GM19468 (cell line): ENCODE measurements around the gene ZW10.
"Not testable (repeated sequence)": the region's sequence is repeated elsewhere in the genome, so short reads cannot be mapped to it uniquely, and the experiment has no call there.

ENCODE experiments used
- ATAC-seq: cut with Tn5 transposase; IDR thresholded peaks from one replicate; pipeline ENCODE4 v1.9.1; 2021; ENCODE audit warnings: mild to moderate bottlenecking, moderate library complexity, moderate number of reproducible peaks; ENCODE audit not compliant: unreplicated experiment; ENCODE audit errors: extremely low read depth

The ZW10 gene

GRCh38 chr11:113764527-113765219 is 8.8 kb downstream of the ZW10 start:
- ATAC-seq = no peak

- not testable (repeated sequence) for ATAC-seq
Observed at GRCh38 chr11:113763040-113763439, 10.5 kb downstream of the ZW10 start.

DNA sequence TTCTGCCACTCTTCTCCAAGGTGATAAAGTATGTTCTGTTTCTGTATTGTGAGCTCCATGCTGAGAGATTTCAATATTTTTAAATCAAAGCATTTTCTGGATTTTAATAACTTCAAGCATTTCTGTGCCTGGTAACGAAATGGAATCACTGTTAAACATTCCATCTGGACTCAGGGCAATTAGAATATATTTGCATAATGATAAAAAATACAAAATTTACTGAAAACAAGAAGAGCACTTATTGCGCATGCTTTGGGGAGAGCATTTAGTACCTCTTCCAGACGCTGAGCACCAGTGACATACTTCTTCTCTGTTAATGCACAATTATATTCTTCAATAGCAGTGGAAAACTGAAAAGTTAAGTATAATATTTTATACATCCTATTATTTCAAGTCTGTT is 13.3 kb downstream of the ZW10 start:
- ATAC-seq = no peak

GRCh38 chr11:113752932-113753331 is 20.6 kb downstream of the ZW10 start:
- ATAC-seq = no peak

- ATAC-seq = no peak
Observed at GRCh38 chr11:113736323-113736722, 37.2 kb downstream of the ZW10 start.

GRCh38 chr11:113732092-113732491 is 41.4 kb downstream of the ZW10 start:
- ATAC-seq = no peak

GRCh38 chr11:113730887-113731726 is 42.4 kb downstream of the ZW10 start:
- ATAC-seq = no peak

- no peak for ATAC-seq
Observed at GRCh38 chr11:113729456-113729855, 44.0 kb downstream of the ZW10 start.

DNA sequence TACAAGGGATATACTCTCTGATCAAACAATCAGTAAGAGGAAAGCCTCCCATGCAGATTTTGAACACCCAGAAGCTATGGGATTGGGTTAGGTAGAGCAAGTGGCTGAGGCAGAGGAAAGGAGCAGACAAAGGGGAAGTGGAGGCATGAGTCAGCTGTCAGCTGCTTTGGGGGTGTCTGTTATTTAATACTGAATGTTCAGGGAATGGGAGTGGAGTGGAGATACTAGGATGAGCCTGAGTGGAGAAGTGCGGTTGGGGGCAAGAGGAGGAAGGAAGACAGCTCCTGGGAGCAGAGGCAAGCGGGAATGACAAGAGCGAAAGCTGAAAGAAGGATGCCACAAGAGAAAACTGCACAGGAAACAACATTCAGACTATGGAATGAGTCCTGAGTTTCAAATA is 44.7 kb downstream of the ZW10 start:
- ATAC-seq = no peak

DNA sequence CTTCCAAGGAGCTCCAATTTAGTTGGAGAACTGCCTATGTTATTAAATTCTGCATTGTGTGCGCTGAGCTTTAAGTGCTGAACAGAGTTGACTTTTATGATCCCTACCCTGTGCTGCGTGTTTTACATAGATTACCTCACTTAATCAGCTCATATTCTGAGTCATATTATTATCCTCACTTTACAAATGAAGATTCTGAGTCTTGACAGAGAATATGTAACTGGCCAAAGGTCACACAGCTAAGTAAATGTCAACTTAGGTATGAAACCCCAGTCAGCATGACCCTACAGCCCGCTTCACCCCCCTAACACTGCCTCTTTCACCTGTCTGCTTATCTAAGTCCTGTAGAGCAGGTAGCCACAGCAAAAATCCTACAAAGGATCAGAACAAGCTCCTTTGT is 47.6 kb downstream of the ZW10 start:
- no peak for ATAC-seq

- no peak for ATAC-seq
Observed at GRCh38 chr11:113725407-113725806, 48.1 kb downstream of the ZW10 start.

GRCh38 chr11:113724778-113725177 is 48.7 kb downstream of the ZW10 start:
- no peak for ATAC-seq

DNA sequence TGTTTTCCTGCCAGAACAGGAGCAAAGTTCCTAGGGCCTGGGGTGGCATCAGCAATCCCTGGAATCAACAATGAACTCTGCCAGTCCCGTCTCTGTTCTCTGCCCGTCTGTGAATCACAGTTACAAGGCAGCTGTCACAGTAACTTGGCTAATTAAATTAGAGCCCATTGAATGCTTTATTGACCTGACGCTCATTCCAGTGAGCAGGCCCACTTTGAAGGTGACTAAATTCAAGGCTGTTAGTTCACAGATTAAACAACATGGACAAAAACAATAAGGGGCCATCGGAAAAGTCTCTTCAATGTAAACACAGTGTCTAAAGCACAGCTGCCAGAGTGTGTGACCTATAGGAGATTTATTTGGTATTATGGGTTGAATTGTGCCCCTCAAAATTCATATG is 49.7 kb downstream of the ZW10 start:
- ATAC-seq = no peak

GRCh38 chr11:113722934-113723333 is 50.6 kb downstream of the ZW10 start:
- ATAC-seq = no peak

DNA sequence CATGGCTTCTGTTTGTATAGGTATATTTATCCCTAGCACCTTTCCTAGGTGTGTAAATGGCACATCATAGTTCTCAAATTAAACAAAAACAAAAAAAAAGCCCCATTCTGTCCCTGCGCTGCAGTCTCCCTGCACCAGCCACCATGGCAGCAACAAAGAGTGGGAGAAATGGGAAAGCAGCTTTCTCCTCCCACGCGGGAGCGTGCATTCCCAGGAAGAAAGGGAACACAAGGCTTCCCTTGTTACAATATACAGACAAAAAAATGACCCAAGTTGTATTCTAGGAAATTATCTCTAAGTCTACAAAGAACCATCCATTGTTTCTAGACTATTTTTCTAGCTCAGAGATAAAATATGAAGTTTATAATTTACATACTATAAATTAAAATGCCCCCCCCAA is 51.3 kb downstream of the ZW10 start:
- ATAC-seq = no peak

DNA sequence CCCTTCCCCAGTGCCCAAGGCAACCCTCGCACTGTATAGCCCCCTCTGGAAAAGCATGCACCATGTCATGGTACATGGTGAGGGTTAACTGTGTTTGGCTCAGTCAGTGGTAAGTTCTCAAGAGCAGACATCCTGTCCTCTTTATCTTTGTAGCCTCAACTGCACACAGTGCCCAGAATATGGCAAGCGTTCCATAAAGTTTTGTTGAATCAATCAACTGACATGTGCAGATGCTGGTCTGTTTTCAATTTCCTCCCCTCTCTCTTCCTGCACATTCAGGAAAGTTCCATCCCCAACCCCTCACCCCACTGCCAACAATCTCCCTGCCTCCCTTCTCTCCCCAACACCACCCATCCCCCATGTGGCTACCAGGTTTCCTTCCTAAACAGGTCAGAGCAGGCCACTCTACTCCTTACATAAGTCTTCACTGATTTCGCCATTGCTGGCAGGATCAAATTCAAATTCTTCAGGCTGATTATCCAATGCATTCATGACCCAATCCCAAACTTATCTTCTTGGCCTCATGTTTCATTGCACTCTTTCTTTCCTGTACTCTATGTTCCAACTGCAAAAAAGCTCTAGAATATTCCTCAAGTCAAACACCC is 51.9 kb downstream of the ZW10 start:
- no peak for ATAC-seq

DNA sequence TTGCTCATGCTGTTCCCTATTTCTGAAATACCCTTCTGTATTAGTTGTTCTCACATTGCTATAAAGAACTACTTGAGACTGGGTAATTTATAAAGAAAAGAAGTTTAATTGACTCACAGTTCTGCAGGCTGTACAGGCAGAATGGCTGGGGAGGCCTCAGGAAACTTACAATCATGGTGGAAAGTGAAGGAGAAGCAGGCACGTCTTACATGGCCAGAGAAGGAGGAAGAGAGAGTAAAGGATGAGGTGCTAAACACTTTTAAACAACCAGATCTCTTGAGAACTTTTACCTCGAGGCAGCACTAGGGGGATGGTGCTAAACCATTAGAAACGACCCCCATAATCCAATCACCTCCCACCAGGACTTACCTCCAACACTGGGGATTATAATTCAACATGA is 53.0 kb downstream of the ZW10 start:
- ATAC-seq = not testable (repeated sequence)

- no peak for ATAC-seq
Observed at GRCh38 chr11:113715882-113716625, 57.4 kb downstream of the ZW10 start.

GRCh38 chr11:113715273-113715672 is 58.2 kb downstream of the ZW10 start:
- ATAC-seq = no peak

GRCh38 chr11:113710989-113711388 is 62.5 kb downstream of the ZW10 start:
- ATAC-seq = no peak
